GM12801 (cell line): Measurements from ENCODE around the gene SIGLEC5.

ENCODE experiments used
- CTCF ChIP-seq: IDR thresholded peaks from one replicate; pipeline ENCODE4 v1.5.1; 2011; ENCODE audit warnings: control low read depth; ENCODE audit not compliant: insufficient read length; ENCODE audit errors: extremely low read depth

SIGLEC5 gene

GRCh38 chr19:51602189-51602854, 27.9 kb downstream of the SIGLEC5 start:
- no peak for TF ChIP-seq CTCF

- TF ChIP-seq CTCF: no peak
Observed at GRCh38 chr19:51600940-51601580, 29.1 kb downstream of the SIGLEC5 start.

GRCh38 chr19:51599084-51599483, 31.1 kb downstream of the SIGLEC5 start:
- TF ChIP-seq CTCF: no peak

- TF ChIP-seq CTCF: no peak
Observed at GRCh38 chr19:51598159-51598915, 31.9 kb downstream of the SIGLEC5 start.

GRCh38 chr19:51595190-51596175, 34.7 kb downstream of the SIGLEC5 start:
- no peak for TF ChIP-seq CTCF

- TF ChIP-seq CTCF: no peak
Observed at GRCh38 chr19:51594774-51595109, 35.5 kb downstream of the SIGLEC5 start.
